ENCODE data around the gene TSPY2. TPM values are rescaled to one million over a fixed set of nuclear protein-coding genes. Genes with fewer than 3 reads are reported as not detected.
"Not testable (repeated sequence)": the region's sequence is repeated elsewhere in the genome, so short reads cannot be mapped to it uniquely, and the experiment has no call there.

TSPY2 gene
- not detected for total RNA-seq

DNA sequence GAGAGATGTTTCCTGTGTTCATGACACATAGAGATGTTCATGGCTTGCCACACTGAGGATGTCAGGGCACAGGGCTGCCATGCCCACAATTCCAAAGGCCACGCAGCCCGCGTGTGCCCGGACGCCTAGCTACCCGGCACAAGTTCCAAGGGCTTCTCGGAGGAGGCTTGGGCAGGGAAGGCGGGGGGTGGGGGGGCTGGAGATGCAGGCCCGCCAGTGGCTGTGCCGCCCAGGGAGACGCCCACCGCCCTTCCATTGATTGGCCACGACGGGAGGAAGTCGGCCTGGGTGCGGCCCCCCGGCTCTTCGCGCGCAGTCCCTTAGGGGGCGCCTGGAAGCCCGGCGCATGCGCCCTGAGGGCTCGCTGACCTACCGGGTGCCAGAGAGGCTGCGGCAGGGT is at the start of gene TSPY2:
TSPY2 (plus strand) TSS at position 301 of the 400 bp plus-strand sequence; CDS start at position 347, 46 bp downstream.
- H3K36me3 ChIP-seq; H3K27ac ChIP-seq; H3K4me3 ChIP-seq; DNase-seq; H3K9me3 ChIP-seq; intact Hi-C loops (cut with DNase I; ENCODE audit: low total_unique reads); H3K27me3 ChIP-seq; H3K4me1 ChIP-seq: not testable (repeated sequence)

- intact Hi-C loops (cut with DNase I; ENCODE audit: low total_unique reads); H3K36me3 ChIP-seq; DNase-seq: not testable (repeated sequence)
These were observed 36.5 kb upstream of the TSPY2 start for GRCh38 chrY:6209565-6209964.

GRCh38 chrY:6217045-6217444 is 29.0 kb upstream of the TSPY2 start:
- H3K4me1 ChIP-seq; intact Hi-C loops (cut with DNase I; ENCODE audit: low total_unique reads); H3K27ac ChIP-seq; H3K36me3 ChIP-seq; H3K27me3 ChIP-seq; DNase-seq; H3K4me3 ChIP-seq; H3K9me3 ChIP-seq: not testable (repeated sequence)

More at GRCh38 chrY:6209565-6209964, 36.5 kb upstream of the TSPY2 start:
- not testable (repeated sequence) for H3K9me3 ChIP-seq, H3K27ac ChIP-seq, H3K4me3 ChIP-seq, H3K27me3 ChIP-seq, H3K4me1 ChIP-seq

DNA sequence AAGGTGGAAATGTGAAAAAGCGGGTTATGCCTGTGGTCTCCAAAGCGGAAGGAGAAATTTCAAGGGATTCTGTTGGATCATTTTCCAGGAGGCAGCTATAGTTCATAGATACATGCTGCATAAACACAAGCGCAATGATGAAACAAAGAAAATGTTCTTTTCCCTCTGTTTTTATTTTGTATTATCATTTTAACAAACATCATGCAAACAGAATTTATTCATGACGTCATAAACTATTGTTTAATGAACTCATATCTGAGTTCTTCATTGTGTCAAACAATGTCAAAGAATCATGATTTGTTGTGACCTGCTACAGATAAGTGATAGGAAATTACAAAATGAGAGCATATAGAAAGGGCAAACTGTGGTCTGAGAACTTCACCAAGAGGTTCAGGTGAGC is 23.8 kb downstream of the TSPY2 start:
- H3K9me3 ChIP-seq; intact Hi-C loops (cut with DNase I; ENCODE audit: low total_unique reads): not testable (repeated sequence)

More for the DNA sequence above, 23.8 kb downstream of the TSPY2 start:
- H3K36me3 ChIP-seq, H3K4me1 ChIP-seq, DNase-seq, H3K27me3 ChIP-seq, H3K4me3 ChIP-seq, H3K27ac ChIP-seq: not testable (repeated sequence)

All from uterus (tissue), 4 donors.